Sigmoid colon (tissue), 7 donors: ENCODE measurements around the gene SLC38A3. TPM values are rescaled to one million over a fixed set of nuclear protein-coding genes. Genes with fewer than 3 reads are reported as not detected.
"Not testable (repeated sequence)": the region's sequence is repeated elsewhere in the genome, so short reads cannot be mapped to it uniquely, and the experiment has no call there.

ENCODE experiments used
- DNase-seq: peaks from one replicate; pipeline ENCODE4 v3.0.0-alpha.2; 2019
- H3K27ac ChIP-seq, 4 donors: fragments of 200-600 bp; sonication (generic); one replicate each; pipeline ENCODE4 v1.5.1; 2016 to 2019; ENCODE audit warnings: mild to moderate bottlenecking in 1 of 4
- H3K27me3 ChIP-seq, 3 donors: fragments of 200-600 bp; sonication (generic); one replicate each; pipeline ENCODE4 v1.5.1; 2019; ENCODE audit warnings: mild to moderate bottlenecking in 1 of 3
- H3K36me3 ChIP-seq, 4 donors: fragments of 200-600 bp; sonication (generic); one replicate each; pipeline ENCODE4 v1.5.1; 2016 to 2019
- H3K4me1 ChIP-seq, 4 donors: fragments of 200-600 bp; sonication (generic); one replicate each; pipeline ENCODE4 v1.5.1; 2017 to 2019
- H3K4me3 ChIP-seq, 4 donors: fragments of 200-600 bp; sonication (generic); one replicate each; pipeline ENCODE4 v1.5.1; 2017 to 2019; ENCODE audit warnings: mild to moderate bottlenecking in 2 of 4, moderate library complexity in 1 of 4
- H3K9me3 ChIP-seq, 4 donors: fragments of 200-600 bp in 3 of 4; sonication (generic) in 3 of 4; one replicate each; pipeline versions ENCODE4 v1.5.1 to v1.6.1; 2013 to 2019
- CTCF ChIP-seq, 4 experiments: fragments of 450-650 bp in 3 of 4; fragments of 200-600 bp in 1 of 4; IDR thresholded peaks; one replicate each; pipeline ENCODE4 v1.5.1; 2016 to 2019; ENCODE audit warnings: antibody characterized with exemption in 4 of 4, mild to moderate bottlenecking in 3 of 4, moderate library complexity in 2 of 4
- EP300 ChIP-seq, 4 donors: sonication (generic); formaldehyde crosslinking; IDR thresholded peaks; one replicate each; pipeline ENCODE4 v1.6.1; 2017; ENCODE audit warnings: antibody characterized with exemption in 4 of 4
- POLR2A ChIP-seq, 2 donors: fragments of 450-650 bp; IDR thresholded peaks; one replicate each; pipeline ENCODE4 v1.6.1; 2016; ENCODE audit warnings: antibody characterized with exemption in 2 of 2, mild to moderate bottlenecking in 2 of 2, moderate library complexity in 2 of 2
- POLR2AphosphoS5 ChIP-seq, 4 donors: sonication (generic); formaldehyde crosslinking; IDR thresholded peaks; one replicate each; pipeline ENCODE4 v1.6.1; 2017; ENCODE audit warnings: antibody characterized with exemption in 4 of 4
- WGBS, 2 donors: extraction: QIAGEN DNeasy Blood & Tissue Kit; methylation state at CpG; one replicate each; pipeline ENCODE4 v1.1.7; 2013; 5-methylcytosine and 5-hydroxymethylcytosine counted together
- intact Hi-C: fragments of 100-400 bp; cut with DNase I; formaldehyde crosslinking; loops from one replicate; pipeline ENCODE4 v1.15.1; 2023
- polyA plus RNA-seq, 3 donors: library from polyadenylated mRNA; stranded (reverse); fragments of 200-250 nt; gene quantifications; one replicate each; pipeline ENCODE4 v1.2.3, GENCODE V29; 2013
- total RNA-seq, 4 donors: library from RNA; depleted of rRNA; stranded (reverse); fragments of >200 nt; gene quantifications; one replicate each; pipeline ENCODE4 v1.1.0, GENCODE V29; 2016
- donor health status: healthy with polysubstance abuse.
- donor health status: Bipolar disorder and iron deficiency.
- donor health status: healthy.

The SLC38A3 gene
- total and polyA plus RNA-seq, 7 donors = 0.07 to 0.28 TPM; not detected in 5

GRCh38 chr3:50208677-50209344 is 3.7 kb downstream of the SLC38A3 start:
- DNase-seq = no peak
- TF ChIP-seq POLR2A (IDR thresholded peaks at IDR 0.05) = no peak
- TF ChIP-seq CTCF (IDR thresholded peaks at IDR 0.05) = no peak
- TF ChIP-seq EP300 (IDR thresholded peaks at IDR 0.05) = no peak
- TF ChIP-seq POLR2AphosphoS5 (IDR thresholded peaks at IDR 0.05) = no peak
- H3K27ac ChIP-seq = no peak overlapping the region
- no peaks in the 10 kb centered on the region for H3K9me3 ChIP-seq
- intact Hi-C loops = no loop called here
- WGBS, 2 donors = 82 to 87% methylated on average over 14 of the region's 14 CpGs
- peaks cover 18 to 38% (median 31%) of the 10 kb centered on the region in 3 donors for H3K27me3 ChIP-seq
- H3K4me1 ChIP-seq = peaks cover 0 to 16% (median 15%) of the 10 kb centered on the region in 4 donors
- H3K4me3 ChIP-seq = no peak overlapping the region
- H3K36me3 ChIP-seq = no peaks in the 10 kb centered on the region

- intact Hi-C loops = no loop called here
- Histone ChIP-seq H3K27ac (no peak overlapping the region), H3K9me3 (no peaks in the 10 kb centered on the region), H3K36me3 (no peaks in the 10 kb centered on the region), H3K27me3 (peaks cover 5 to 25% (median 17%) of the 10 kb centered on the region in 3 donors), H3K4me3 (no peak overlapping the region), H3K4me1 (peaks cover 0 to 9% (median 8%) of the 10 kb centered on the region in 4 donors)
- DNase-seq = no peak
- 63 to 89% methylated on average over 5 of the region's 5 CpGs for WGBS, 2 donors
- no peak for TF ChIP-seq EP300 (IDR thresholded peaks at IDR 0.05)
- TF ChIP-seq POLR2AphosphoS5 (IDR thresholded peaks at IDR 0.05) = no peak
- TF ChIP-seq CTCF (IDR thresholded peaks at IDR 0.05) = no peak
- no peak for TF ChIP-seq POLR2A (IDR thresholded peaks at IDR 0.05)
Observed at GRCh38 chr3:50210176-50210509, 5.1 kb downstream of the SLC38A3 start.

GRCh38 chr3:50210510-50211367 is 5.7 kb downstream of the SLC38A3 start:
- no peak for DNase-seq
- Histone ChIP-seq H3K4me1 (peaks cover 0 to 3% (median 2%) of the 10 kb centered on the region in 4 donors), H3K27ac (no peak overlapping the region), H3K9me3 (no peaks in the 10 kb centered on the region), H3K27me3 (peaks cover 4 to 19% (median 11%) of the 10 kb centered on the region in 3 donors), H3K4me3 (no peak overlapping the region), H3K36me3 (no peaks in the 10 kb centered on the region)
- TF ChIP-seq EP300 (IDR thresholded peaks at IDR 0.05) (no peak), POLR2AphosphoS5 (IDR thresholded peaks at IDR 0.05) (no peak), POLR2A (IDR thresholded peaks at IDR 0.05) (no peak), CTCF (IDR thresholded peaks at IDR 0.05) (no peak)
- intact Hi-C loops = no loop called here
- 23 to 73% methylated on average over 13 of the region's 13 CpGs for WGBS, 2 donors

GRCh38 chr3:50211368-50211717 is 6.3 kb downstream of the SLC38A3 start:
- intact Hi-C loops, DNase-seq, H3K4me3 ChIP-seq, H3K4me1 ChIP-seq, H3K27ac ChIP-seq, H3K9me3 ChIP-seq, H3K36me3 ChIP-seq: not testable (repeated sequence)
- peaks cover 0 to 13% (median 5%) of the 10 kb centered on the region in 3 donors for H3K27me3 ChIP-seq
- 70 to 86% methylated on average over 5 of the region's 5 CpGs for WGBS, 2 donors

GRCh38 chr3:50211930-50212329 is 6.9 kb downstream of the SLC38A3 start:
- 73 to 85% methylated on average over 2 of the region's 2 CpGs for whole genome bisulfite sequencing, 2 donors
- Histone ChIP-seq H3K36me3 (no peaks in the 10 kb centered on the region), H3K4me3 (no peak overlapping the region), H3K4me1 (no peaks in the 10 kb centered on the region), H3K9me3 (no peaks in the 10 kb centered on the region), H3K27ac (no peak overlapping the region), H3K27me3 (peaks cover 0 to 7% (median 0%) of the 10 kb centered on the region in 3 donors)
- no peak for DNase-seq
- TF ChIP-seq POLR2AphosphoS5 (IDR thresholded peaks at IDR 0.05) = no peak
- no peak for TF ChIP-seq CTCF (IDR thresholded peaks at IDR 0.05)
- no peak for TF ChIP-seq EP300 (IDR thresholded peaks at IDR 0.05)
- TF ChIP-seq POLR2A (IDR thresholded peaks at IDR 0.05) = no peak
- intact Hi-C loops = no loop called here
